SK-N-SH (cell line): ENCODE data around the gene TEAD1. TPM values are rescaled to one million over a fixed set of nuclear protein-coding genes. Genes with fewer than 3 reads are reported as not detected.

Source experiments
- CTCF ChIA-PET: fragments of 300-600, 350-600 bp; formaldehyde crosslinking; extraction: SDS; loops from one replicate; lab custom pipeline; 2021; lab: Yijun Ruan, JAX
- POLR2A ChIA-PET: fragments of 350-600 bp; sonication (Branson Sonifier 250); formaldehyde crosslinking; extraction: SDS; loops from one replicate; lab custom pipeline; 2020; ENCODE audit warnings: antibody characterized with exemption, inconsistent platforms; lab: Yijun Ruan, JAX
- DNase-seq: peaks from one replicate; pipeline ENCODE4 v3.0.0; 2012
- H2AFZ ChIP-seq: fragments of 200-600 bp; sonication (generic); 2 replicates; pipeline ENCODE4 v1.8.1; 2016; ENCODE audit warnings: antibody characterized with exemption, mild to moderate bottlenecking, low read depth
- H3F3A ChIP-seq: fragments of 200-600 bp; sonication (generic); replicated peaks from 2 replicates; pipeline ENCODE3; 2016; ENCODE audit warnings: antibody characterized with exemption, mild to moderate bottlenecking; ENCODE audit not compliant: insufficient read depth
- H3K27ac ChIP-seq, 2 experiments: fragments of 200-500 bp in 1 of 2; fragments of 200-600 bp in 1 of 2; sonication (Bioruptor generic) in 1 of 2; sonication (generic), shearing (Covaris generic) in 1 of 2; 2 replicates each; pipeline versions ENCODE4 v1.5.1 to v1.6.1; 2014 to 2016; ENCODE audit warnings: low read depth in 2 of 2, inconsistent platforms in 1 of 2, low read length in 1 of 2, mild to moderate bottlenecking in 1 of 2, mixed read lengths in 1 of 2
- H3K27me3 ChIP-seq: fragments of 200-600 bp; sonication (generic), shearing (Covaris generic); 2 replicates; pipeline ENCODE4 v1.6.1; 2016; ENCODE audit warnings: mixed run types; ENCODE audit not compliant: insufficient read depth
- H3K36me3 ChIP-seq, 2 experiments: fragments of 200-500 bp in 1 of 2; fragments of 200-600 bp in 1 of 2; sonication (Bioruptor generic) in 1 of 2; sonication (generic) in 1 of 2; replicated peaks in 1 of 2; 2 replicates each; pipeline versions ENCODE3 to v1.5.1; 2014 to 2016; ENCODE audit warnings: low read length in 1 of 2, mild to moderate bottlenecking in 1 of 2; ENCODE audit not compliant: insufficient read depth in 2 of 2, control insufficient read depth in 1 of 2
- H3K4me1 ChIP-seq, 2 experiments: fragments of 200-500 bp in 1 of 2; fragments of 200-600 bp in 1 of 2; sonication (Bioruptor generic) in 1 of 2; sonication (generic), shearing (Covaris generic) in 1 of 2; 2 replicates each; pipeline versions ENCODE4 v1.5.1 to v1.6.1; 2014 to 2016; ENCODE audit warnings: low read depth in 1 of 2, low read length in 1 of 2, mixed run types in 1 of 2; ENCODE audit not compliant: insufficient read depth in 2 of 2, control insufficient read depth in 1 of 2
- H3K4me2 ChIP-seq: fragments of 200-600 bp; sonication (generic), shearing (Covaris generic); 2 replicates; pipeline ENCODE4 v1.6.1; 2017; ENCODE audit warnings: mixed run types
- H3K4me3 ChIP-seq, 2 experiments: fragments of 200-500 bp in 1 of 2; fragments of 200-600 bp in 1 of 2; sonication (Bioruptor generic) in 1 of 2; sonication (generic), shearing (Covaris generic) in 1 of 2; 2 replicates each; pipeline versions ENCODE4 v1.5.1 to v1.8.1; 2014 to 2016; ENCODE audit warnings: low read depth in 2 of 2, inconsistent platforms in 1 of 2, low read length in 1 of 2, mild to moderate bottlenecking in 1 of 2, mixed read lengths in 1 of 2, moderate library complexity in 1 of 2
- H3K79me2 ChIP-seq: fragments of 200-600 bp; sonication (generic); 2 replicates; pipeline ENCODE4 v1.8.1; 2017; ENCODE audit warnings: mild to moderate bottlenecking; ENCODE audit not compliant: insufficient read depth
- H3K9ac ChIP-seq: fragments of 200-600 bp; sonication (generic); 2 replicates; pipeline ENCODE4 v1.6.1; 2017; ENCODE audit warnings: mixed run types
- H3K9me2 ChIP-seq: fragments of 200-600 bp; sonication (generic); 2 replicates; pipeline ENCODE4 v1.6.1; 2017; ENCODE audit warnings: mixed run types
- H3K9me3 ChIP-seq: fragments of 200-600 bp; sonication (generic); 2 replicates; pipeline ENCODE4 v1.6.1; 2017; ENCODE audit warnings: mixed run types, mild to moderate bottlenecking, moderate library complexity
- H4K20me1 ChIP-seq: fragments of 200-600 bp; sonication (generic); 2 replicates; pipeline ENCODE4 v1.6.1; 2017; ENCODE audit warnings: mild to moderate bottlenecking, mixed run types; ENCODE audit not compliant: insufficient read depth
- EP300 ChIP-seq, 2 experiments: IDR thresholded peaks; 2 replicates each; pipeline versions ENCODE4 v1.4.0 to v1.6.1; 2012; ENCODE audit warnings: borderline replicate concordance in 1 of 2, low read depth in 1 of 2, low read length in 1 of 2
- GATA2 ChIP-seq: sonication (generic); formaldehyde crosslinking; IDR thresholded peaks from 2 replicates; pipeline ENCODE4 v1.5.0; 2020; ENCODE audit warnings: mild to moderate bottlenecking, missing genetic modification reagents
- IRF3 ChIP-seq: fragments of 150-350 bp; IDR thresholded peaks from 2 replicates; pipeline ENCODE4 v1.6.1; 2016; ENCODE audit warnings: mild to moderate bottlenecking, low read depth, low read length
- MXI1 ChIP-seq: IDR thresholded peaks from 2 replicates; pipeline ENCODE4 v1.6.1; 2012; ENCODE audit warnings: mild to moderate bottlenecking, low read depth, low read length, improper control_type of control experiment
- POLR2AphosphoS5 ChIP-seq: IDR thresholded peaks from 2 replicates; pipeline ENCODE4 v1.6.1; 2012; ENCODE audit warnings: low read depth, low read length
- REST ChIP-seq: IDR thresholded peaks from 2 replicates; pipeline ENCODE4 v1.6.1; 2012; ENCODE audit warnings: mild to moderate bottlenecking, low read depth, low read length, moderate library complexity
- SIN3A ChIP-seq: IDR thresholded peaks from 2 replicates; pipeline ENCODE4 v1.6.1; 2012; ENCODE audit warnings: low read depth, mild to moderate bottlenecking, low read length, moderate library complexity, borderline replicate concordance
- TAF1 ChIP-seq: IDR thresholded peaks from 2 replicates; pipeline ENCODE4 v1.6.1; 2012; ENCODE audit warnings: low read depth, mild to moderate bottlenecking, low read length, moderate library complexity, borderline replicate concordance
- TEAD4 ChIP-seq: IDR thresholded peaks from 2 replicates; pipeline ENCODE4 v1.4.0; 2012; ENCODE audit warnings: mild to moderate bottlenecking, borderline replicate concordance; ENCODE audit not compliant: insufficient read depth
- WGBS: methylation state at CpG from one replicate; pipeline ENCODE4 v1.1.6; 2017; ENCODE audit warnings: low lambda C conversion rate; 5-methylcytosine and 5-hydroxymethylcytosine counted together
- polyA plus RNA-seq, 3 experiments: library from polyadenylated mRNA; depleted of rRNA; stranded (reverse); fragments of >200 nt; gene quantifications; 2 replicates each; pipeline ENCODE4 v1.2.3, GENCODE V29; 2012
- TF ChIP-seq, protein P1 (sequence below): IDR thresholded peaks from 2 replicates; pipeline ENCODE4 v1.4.0; 2012; ENCODE audit warnings: low read depth, borderline replicate concordance
- TF ChIP-seq, protein P2 (sequence below): fragments of 150-350 bp; IDR thresholded peaks from 2 replicates; pipeline ENCODE4 v1.6.1; 2017; ENCODE audit warnings: antibody characterized with exemption, low read length, low read depth, borderline replicate concordance

The TEAD1 gene
- polyA plus RNA-seq, 1 of the 3 experiments (the other 2 are of a cell fraction): 31.2 TPM

- whole genome bisulfite sequencing: 67% methylated on average over 3 of the region's 3 CpGs
- peaks cover 3% of the 10 kb centered on the region for H3F3A ChIP-seq
- POLR2A ChIA-PET: no interaction called here
- no peaks in the 10 kb centered on the region for H3K27me3 ChIP-seq
- no peak overlapping the region for H2AFZ ChIP-seq
- TF ChIP-seq, protein P1, sequence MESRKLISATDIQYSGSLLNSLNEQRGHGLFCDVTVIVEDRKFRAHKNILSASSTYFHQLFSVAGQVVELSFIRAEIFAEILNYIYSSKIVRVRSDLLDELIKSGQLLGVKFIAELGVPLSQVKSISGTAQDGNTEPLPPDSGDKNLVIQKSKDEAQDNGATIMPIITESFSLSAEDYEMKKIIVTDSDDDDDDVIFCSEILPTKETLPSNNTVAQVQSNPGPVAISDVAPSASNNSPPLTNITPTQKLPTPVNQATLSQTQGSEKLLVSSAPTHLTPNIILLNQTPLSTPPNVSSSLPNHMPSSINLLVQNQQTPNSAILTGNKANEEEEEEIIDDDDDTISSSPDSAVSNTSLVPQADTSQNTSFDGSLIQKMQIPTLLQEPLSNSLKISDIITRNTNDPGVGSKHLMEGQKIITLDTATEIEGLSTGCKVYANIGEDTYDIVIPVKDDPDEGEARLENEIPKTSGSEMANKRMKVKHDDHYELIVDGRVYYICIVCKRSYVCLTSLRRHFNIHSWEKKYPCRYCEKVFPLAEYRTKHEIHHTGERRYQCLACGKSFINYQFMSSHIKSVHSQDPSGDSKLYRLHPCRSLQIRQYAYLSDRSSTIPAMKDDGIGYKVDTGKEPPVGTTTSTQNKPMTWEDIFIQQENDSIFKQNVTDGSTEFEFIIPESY: no peak
- no peak for TF ChIP-seq TEAD4
- TF ChIP-seq EP300 (IDR thresholded peaks at IDR 0.05; ENCODE audit: borderline replicate concordance in 1 of 2, low read depth in 1 of 2, low read length in 1 of 2): no peak
- TF ChIP-seq, protein P2, sequence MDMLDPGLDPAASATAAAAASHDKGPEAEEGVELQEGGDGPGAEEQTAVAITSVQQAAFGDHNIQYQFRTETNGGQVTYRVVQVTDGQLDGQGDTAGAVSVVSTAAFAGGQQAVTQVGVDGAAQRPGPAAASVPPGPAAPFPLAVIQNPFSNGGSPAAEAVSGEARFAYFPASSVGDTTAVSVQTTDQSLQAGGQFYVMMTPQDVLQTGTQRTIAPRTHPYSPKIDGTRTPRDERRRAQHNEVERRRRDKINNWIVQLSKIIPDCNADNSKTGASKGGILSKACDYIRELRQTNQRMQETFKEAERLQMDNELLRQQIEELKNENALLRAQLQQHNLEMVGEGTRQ: no peak
- TF ChIP-seq POLR2AphosphoS5: no peak
- no peak for TF ChIP-seq SIN3A
- TF ChIP-seq IRF3: no peak
- no peak overlapping the region for H3K4me3 ChIP-seq
- H4K20me1 ChIP-seq: peaks cover 65% of the 10 kb centered on the region
- H3K36me3 ChIP-seq: peaks cover 2 to 4% of the 10 kb centered on the region in 2 experiments
- no peak overlapping the region; a peak in 1 of 4 replicates for H3K27ac ChIP-seq
- H3K9me2 ChIP-seq: no peaks in the 10 kb centered on the region
- DNase-seq: no peak
- H3K9me3 ChIP-seq: no peaks in the 10 kb centered on the region
- peaks cover 4 to 10% of the 10 kb centered on the region in 2 experiments; a peak in 2 of 4 replicates for H3K4me1 ChIP-seq
- no peak overlapping the region for H3K9ac ChIP-seq
- H3K4me2 ChIP-seq: no peak overlapping the region
- peaks cover 94% of the 10 kb centered on the region for H3K79me2 ChIP-seq
- CTCF ChIA-PET: no interaction called here
These were observed 182.1 kb downstream of the TEAD1 start for GRCh38 chr11:12856338-12856737.

DNA sequence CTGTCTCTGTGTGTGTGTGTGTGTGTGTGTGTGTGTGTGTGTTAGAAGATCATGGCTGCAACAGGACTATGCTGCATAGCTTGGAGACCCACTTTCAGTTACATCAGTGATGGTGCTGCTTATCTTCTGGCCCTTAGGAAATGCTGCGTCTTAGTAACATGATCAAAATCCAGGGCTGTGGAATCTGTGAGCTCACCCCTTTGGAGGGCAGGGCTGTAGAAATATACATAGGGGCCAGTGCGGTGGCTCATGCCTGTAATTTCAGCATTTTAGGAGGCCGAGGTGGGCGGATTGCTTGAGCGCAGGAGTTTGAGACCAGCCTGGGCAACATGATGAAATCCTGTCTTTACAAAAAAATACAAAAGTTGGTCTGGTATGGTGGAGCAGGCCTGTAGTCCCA is 183.4 kb downstream of the TEAD1 start:
- Histone ChIP-seq H3K4me1 (peaks cover 6 to 16% of the 10 kb centered on the region in 2 experiments; a peak in 3 of 4 replicates), H3K4me2 (no peak overlapping the region), H3K27me3 (no peaks in the 10 kb centered on the region), H3K4me3 (no peak overlapping the region), H3K36me3 (peaks cover 2 to 4% of the 10 kb centered on the region in 2 experiments), H3K9ac (no peak overlapping the region), H2AFZ (no peak overlapping the region), H4K20me1 (peaks cover 62% of the 10 kb centered on the region), H3K9me3 (no peaks in the 10 kb centered on the region), H3F3A (peaks cover 11% of the 10 kb centered on the region), H3K27ac (no peak overlapping the region), H3K79me2 (peaks cover 96% of the 10 kb centered on the region), H3K9me2 (no peaks in the 10 kb centered on the region)
- DNase-seq: no peak
- TF ChIP-seq GATA2 (CRISPR knock-in tag) (no peak), TAF1 (no peak), REST (no peak), MXI1 (no peak)
- ChIA-PET POLR2A (no interaction called here), CTCF (interaction anchor here (0.6 to 1.0 kb wide), 3 partner anchors 8 to 1607 kb away, joined by 3 read pairs; no protein-coding TSS in a partner anchor)
- 100% methylated on average over 5 of the region's 5 CpGs for WGBS
